ENCODE measurements around the gene HES4. TPM values are rescaled to one million over a fixed set of nuclear protein-coding genes. Genes with fewer than 3 reads are reported as not detected.
A peak's percentile ranks its signal among the peaks of the same experiment; 100 is the strongest.

The HES4 gene
- total and polyA plus RNA-seq, 2 of the 13 experiments (the other 11 are each of a cell fraction or from before 2014, with no cell fraction given): 8.8 to 10.6 TPM

DNA sequence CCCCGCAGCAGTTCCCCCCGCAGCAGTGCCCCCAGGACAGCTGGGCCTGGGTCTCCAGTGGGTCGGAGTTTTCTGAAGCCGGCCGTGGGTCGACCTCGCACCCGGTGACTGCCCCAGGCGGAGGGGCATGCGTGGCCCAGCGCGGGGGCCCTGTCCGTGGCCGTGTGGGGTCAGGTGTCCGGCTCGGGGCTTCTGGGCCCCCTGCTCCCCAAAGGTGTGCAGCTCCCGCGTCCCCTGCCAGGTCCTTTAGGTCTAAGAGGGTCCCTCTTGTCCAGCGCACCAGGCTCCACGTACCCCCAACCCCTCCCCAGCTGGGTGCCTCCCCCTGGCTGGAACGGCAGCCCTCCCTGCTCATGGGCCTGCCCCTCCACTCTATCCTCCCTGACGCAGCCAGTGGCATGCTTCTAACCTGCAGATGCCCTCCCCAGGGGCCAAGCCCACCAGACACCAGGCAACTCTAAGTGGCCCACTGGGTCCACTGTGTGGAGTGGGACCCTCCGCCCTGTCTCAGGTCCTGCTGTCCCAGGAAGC lies 5.9 kb upstream of the HES4 start (continued):
- no peak for TF ChIP-seq RBM22 (optimal IDR thresholded peaks at IDR 0.05; ENCODE audit: low read length)
- TF ChIP-seq MED1 (CRISPR knock-in tag; IDR thresholded peaks at IDR 0.05): no peak
- TF ChIP-seq, protein P1, sequence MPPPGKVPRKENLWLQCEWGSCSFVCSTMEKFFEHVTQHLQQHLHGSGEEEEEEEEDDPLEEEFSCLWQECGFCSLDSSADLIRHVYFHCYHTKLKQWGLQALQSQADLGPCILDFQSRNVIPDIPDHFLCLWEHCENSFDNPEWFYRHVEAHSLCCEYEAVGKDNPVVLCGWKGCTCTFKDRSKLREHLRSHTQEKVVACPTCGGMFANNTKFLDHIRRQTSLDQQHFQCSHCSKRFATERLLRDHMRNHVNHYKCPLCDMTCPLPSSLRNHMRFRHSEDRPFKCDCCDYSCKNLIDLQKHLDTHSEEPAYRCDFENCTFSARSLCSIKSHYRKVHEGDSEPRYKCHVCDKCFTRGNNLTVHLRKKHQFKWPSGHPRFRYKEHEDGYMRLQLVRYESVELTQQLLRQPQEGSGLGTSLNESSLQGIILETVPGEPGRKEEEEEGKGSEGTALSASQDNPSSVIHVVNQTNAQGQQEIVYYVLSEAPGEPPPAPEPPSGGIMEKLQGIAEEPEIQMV (CRISPR knock-in tag; IDR thresholded peaks at IDR 0.05; ENCODE audit: low read depth): no peak
- peak; percentile 55 for TF ChIP-seq ZNF607 (CRISPR knock-in tag; IDR thresholded peaks at IDR 0.05; ENCODE audit: borderline replicate concordance)
- no peak for TF ChIP-seq RARA (CRISPR knock-in tag; IDR thresholded peaks at IDR 0.05)
- TF ChIP-seq, protein P2, sequence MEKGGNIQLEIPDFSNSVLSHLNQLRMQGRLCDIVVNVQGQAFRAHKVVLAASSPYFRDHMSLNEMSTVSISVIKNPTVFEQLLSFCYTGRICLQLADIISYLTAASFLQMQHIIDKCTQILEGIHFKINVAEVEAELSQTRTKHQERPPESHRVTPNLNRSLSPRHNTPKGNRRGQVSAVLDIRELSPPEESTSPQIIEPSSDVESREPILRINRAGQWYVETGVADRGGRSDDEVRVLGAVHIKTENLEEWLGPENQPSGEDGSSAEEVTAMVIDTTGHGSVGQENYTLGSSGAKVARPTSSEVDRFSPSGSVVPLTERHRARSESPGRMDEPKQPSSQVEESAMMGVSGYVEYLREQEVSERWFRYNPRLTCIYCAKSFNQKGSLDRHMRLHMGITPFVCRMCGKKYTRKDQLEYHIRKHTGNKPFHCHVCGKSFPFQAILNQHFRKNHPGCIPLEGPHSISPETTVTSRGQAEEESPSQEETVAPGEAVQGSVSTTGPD (CRISPR knock-in tag; IDR thresholded peaks at IDR 0.05): no peak
- TF ChIP-seq TRIM24 (CRISPR knock-in tag; IDR thresholded peaks at IDR 0.05): no peak
- TF ChIP-seq, protein P3, sequence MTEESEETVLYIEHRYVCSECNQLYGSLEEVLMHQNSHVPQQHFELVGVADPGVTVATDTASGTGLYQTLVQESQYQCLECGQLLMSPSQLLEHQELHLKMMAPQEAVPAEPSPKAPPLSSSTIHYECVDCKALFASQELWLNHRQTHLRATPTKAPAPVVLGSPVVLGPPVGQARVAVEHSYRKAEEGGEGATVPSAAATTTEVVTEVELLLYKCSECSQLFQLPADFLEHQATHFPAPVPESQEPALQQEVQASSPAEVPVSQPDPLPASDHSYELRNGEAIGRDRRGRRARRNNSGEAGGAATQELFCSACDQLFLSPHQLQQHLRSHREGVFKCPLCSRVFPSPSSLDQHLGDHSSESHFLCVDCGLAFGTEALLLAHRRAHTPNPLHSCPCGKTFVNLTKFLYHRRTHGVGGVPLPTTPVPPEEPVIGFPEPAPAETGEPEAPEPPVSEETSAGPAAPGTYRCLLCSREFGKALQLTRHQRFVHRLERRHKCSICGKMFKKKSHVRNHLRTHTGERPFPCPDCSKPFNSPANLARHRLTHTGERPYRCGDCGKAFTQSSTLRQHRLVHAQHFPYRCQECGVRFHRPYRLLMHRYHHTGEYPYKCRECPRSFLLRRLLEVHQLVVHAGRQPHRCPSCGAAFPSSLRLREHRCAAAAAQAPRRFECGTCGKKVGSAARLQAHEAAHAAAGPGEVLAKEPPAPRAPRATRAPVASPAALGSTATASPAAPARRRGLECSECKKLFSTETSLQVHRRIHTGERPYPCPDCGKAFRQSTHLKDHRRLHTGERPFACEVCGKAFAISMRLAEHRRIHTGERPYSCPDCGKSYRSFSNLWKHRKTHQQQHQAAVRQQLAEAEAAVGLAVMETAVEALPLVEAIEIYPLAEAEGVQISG (CRISPR knock-in tag; IDR thresholded peaks at IDR 0.05): no peak
- TF ChIP-seq, protein P4, sequence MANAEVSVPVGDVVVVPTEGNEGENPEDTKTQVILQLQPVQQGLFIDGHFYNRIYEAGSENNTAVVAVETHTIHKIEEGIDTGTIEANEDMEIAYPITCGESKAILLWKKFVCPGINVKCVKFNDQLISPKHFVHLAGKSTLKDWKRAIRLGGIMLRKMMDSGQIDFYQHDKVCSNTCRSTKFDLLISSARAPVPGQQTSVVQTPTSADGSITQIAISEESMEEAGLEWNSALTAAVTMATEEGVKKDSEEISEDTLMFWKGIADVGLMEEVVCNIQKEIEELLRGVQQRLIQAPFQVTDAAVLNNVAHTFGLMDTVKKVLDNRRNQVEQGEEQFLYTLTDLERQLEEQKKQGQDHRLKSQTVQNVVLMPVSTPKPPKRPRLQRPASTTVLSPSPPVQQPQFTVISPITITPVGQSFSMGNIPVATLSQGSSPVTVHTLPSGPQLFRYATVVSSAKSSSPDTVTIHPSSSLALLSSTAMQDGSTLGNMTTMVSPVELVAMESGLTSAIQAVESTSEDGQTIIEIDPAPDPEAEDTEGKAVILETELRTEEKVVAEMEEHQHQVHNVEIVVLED (CRISPR knock-in tag; IDR thresholded peaks at IDR 0.05; ENCODE audit: borderline replicate concordance): no peak
- TF ChIP-seq SPEN (CRISPR knock-in tag; IDR thresholded peaks at IDR 0.05; ENCODE audit: low read depth): no peak
- TF ChIP-seq KAT2B (IDR thresholded peaks at IDR 0.05; ENCODE audit: borderline replicate concordance, low read depth, low read length): no peak
- TF ChIP-seq NFIC (IDR thresholded peaks at IDR 0.05; ENCODE audit: low read length): no peak
- TF ChIP-seq ZNF572 (CRISPR knock-in tag; IDR thresholded peaks at IDR 0.05): peak; percentile 53; the same call in 1 of the 2 replicates
- no peak for TF ChIP-seq JDP2 (CRISPR knock-in tag; IDR thresholded peaks at IDR 0.05; ENCODE audit: borderline replicate concordance)
- TF ChIP-seq EED (CRISPR knock-in tag; IDR thresholded peaks at IDR 0.05): peak; percentile 19; the same call in 1 of the 2 replicates
- no peak for TF ChIP-seq ZNF563 (CRISPR knock-in tag; IDR thresholded peaks at IDR 0.05)
- TF ChIP-seq, protein P5, sequence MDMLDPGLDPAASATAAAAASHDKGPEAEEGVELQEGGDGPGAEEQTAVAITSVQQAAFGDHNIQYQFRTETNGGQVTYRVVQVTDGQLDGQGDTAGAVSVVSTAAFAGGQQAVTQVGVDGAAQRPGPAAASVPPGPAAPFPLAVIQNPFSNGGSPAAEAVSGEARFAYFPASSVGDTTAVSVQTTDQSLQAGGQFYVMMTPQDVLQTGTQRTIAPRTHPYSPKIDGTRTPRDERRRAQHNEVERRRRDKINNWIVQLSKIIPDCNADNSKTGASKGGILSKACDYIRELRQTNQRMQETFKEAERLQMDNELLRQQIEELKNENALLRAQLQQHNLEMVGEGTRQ (IDR thresholded peaks at IDR 0.05; ENCODE audit: low read depth, low read length): no peak
- TF ChIP-seq, protein P5 (CRISPR knock-in tag; IDR thresholded peaks at IDR 0.05; ENCODE audit: borderline replicate concordance): no peak
- TF ChIP-seq, protein P6, sequence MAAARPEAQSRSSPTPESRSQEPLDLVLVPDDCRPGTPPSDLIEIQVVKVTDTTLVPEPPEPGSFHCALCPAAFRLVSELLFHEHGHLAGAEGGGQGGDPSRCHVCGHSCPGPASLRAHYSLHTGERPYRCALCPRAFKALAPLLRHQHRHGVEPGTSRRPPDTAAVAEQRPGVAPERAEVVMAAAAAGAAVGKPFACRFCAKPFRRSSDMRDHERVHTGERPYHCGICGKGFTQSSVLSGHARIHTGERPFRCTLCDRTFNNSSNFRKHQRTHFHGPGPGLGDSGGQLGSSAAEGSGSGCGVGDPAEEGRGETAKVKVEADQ (CRISPR knock-in tag; IDR thresholded peaks at IDR 0.05; ENCODE audit: borderline replicate concordance): no peak
- peak; percentile 28; the same call in 1 of the 2 replicates for TF ChIP-seq ZNF547 (CRISPR knock-in tag; IDR thresholded peaks at IDR 0.05)

Data from HepG2 (cell line).